Thoracic aorta (tissue), 2 donors: ENCODE data around the gene LARP4. TPM values are rescaled to one million over a fixed set of nuclear protein-coding genes. Genes with fewer than 3 reads are reported as not detected.
"Not testable (repeated sequence)": the region's sequence is repeated elsewhere in the genome, so short reads cannot be mapped to it uniquely, and the experiment has no call there.

ENCODE experiments used
- ATAC-seq: fragments of 150-250 bp; one replicate; pipeline ENCODE4 v1.8.0; 2017; ENCODE audit warnings: low read depth; ENCODE audit not compliant: insufficient number of reproducible peaks, low FRiP score
- DNase-seq: peaks from one replicate; pipeline ENCODE4 v3.0.0-alpha.2; 2020; ENCODE audit warnings: low spot score
- H3K27ac ChIP-seq, 2 donors: fragments of 200-600 bp; sonication (generic); 1 replicate in 1 of 2; 2 replicates in 1 of 2; pipeline ENCODE4 v1.5.1; 2016; ENCODE audit warnings: mild to moderate bottlenecking in 2 of 2, moderate library complexity in 2 of 2
- H3K27me3 ChIP-seq: fragments of 200-600 bp; sonication (generic); replicated peaks from 2 replicates; pipeline ENCODE4 v1.6.0; 2016; ENCODE audit warnings: mild to moderate bottlenecking; ENCODE audit not compliant: insufficient read depth
- H3K36me3 ChIP-seq: fragments of 200-600 bp; sonication (generic); one replicate; pipeline ENCODE4 v1.5.1; 2016
- H3K4me1 ChIP-seq, 2 donors: fragments of 200-600 bp; sonication (generic); 1 replicate in 1 of 2; 2 replicates in 1 of 2; pipeline versions ENCODE4 v1.5.1 to v1.6.0; 2016; ENCODE audit warnings: low read depth in 2 of 2, mild to moderate bottlenecking in 1 of 2; ENCODE audit not compliant: control insufficient read depth in 1 of 2
- H3K4me3 ChIP-seq: fragments of 200-600 bp; sonication (generic); 2 replicates; pipeline ENCODE4 v1.5.1; 2016; ENCODE audit warnings: mild to moderate bottlenecking
- H3K9me3 ChIP-seq: fragments of 200-600 bp; sonication (generic); 2 replicates; pipeline ENCODE4 v1.5.1; 2016
- total RNA-seq, 2 donors: library from RNA; depleted of rRNA; stranded (reverse); fragments of >200 nt; gene quantifications; one replicate each; pipeline versions ENCODE4 v1.1.0 to v1.2.3, GENCODE V29; 2016
- TF ChIP-seq, protein P1 (sequence below): fragments of 200-600 bp; sonication (generic); IDR thresholded peaks from one replicate; pipeline ENCODE4 v1.5.1; 2019; ENCODE audit warnings: antibody characterized with exemption

LARP4 gene
- total RNA-seq, 2 donors from 2014 or later: 13.1 to 73.5 TPM

DNA sequence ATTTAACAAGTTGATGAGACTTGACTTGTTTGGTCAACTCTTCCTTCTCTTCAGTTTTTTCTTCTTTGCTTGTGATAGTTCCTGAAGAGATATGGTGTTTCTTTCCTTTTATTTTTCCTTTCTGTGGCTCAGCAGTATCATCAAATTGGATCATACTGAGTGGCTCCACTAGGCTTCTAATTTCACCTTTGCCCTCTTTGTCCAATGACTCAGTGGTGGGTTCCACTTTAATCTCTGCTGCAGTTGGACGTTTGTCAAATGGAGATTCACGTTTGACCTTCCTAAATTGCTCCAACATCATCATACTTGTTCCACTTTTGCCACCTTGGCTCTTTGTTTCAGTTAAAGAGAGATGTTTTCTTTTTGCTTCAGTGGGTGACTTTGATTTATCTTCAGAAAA, 45.8 kb upstream of the LARP4 start:
- DNase-seq (no peak), ATAC-seq (no peak)
- Histone ChIP-seq H3K27me3 (no peaks in the 10 kb centered on the region), H3K4me1 (peaks cover 3 to 9% of the 10 kb centered on the region in 2 donors), H3K9me3 (no peaks in the 10 kb centered on the region), H3K36me3 (no peaks in the 10 kb centered on the region), H3K27ac (no peak overlapping the region), H3K4me3 (no peak overlapping the region)
- TF ChIP-seq, protein P1, sequence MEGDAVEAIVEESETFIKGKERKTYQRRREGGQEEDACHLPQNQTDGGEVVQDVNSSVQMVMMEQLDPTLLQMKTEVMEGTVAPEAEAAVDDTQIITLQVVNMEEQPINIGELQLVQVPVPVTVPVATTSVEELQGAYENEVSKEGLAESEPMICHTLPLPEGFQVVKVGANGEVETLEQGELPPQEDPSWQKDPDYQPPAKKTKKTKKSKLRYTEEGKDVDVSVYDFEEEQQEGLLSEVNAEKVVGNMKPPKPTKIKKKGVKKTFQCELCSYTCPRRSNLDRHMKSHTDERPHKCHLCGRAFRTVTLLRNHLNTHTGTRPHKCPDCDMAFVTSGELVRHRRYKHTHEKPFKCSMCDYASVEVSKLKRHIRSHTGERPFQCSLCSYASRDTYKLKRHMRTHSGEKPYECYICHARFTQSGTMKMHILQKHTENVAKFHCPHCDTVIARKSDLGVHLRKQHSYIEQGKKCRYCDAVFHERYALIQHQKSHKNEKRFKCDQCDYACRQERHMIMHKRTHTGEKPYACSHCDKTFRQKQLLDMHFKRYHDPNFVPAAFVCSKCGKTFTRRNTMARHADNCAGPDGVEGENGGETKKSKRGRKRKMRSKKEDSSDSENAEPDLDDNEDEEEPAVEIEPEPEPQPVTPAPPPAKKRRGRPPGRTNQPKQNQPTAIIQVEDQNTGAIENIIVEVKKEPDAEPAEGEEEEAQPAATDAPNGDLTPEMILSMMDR: no peak

- ATAC-seq (no peak), DNase-seq (no peak)
- TF ChIP-seq, protein P1: no peak
- Histone ChIP-seq H3K4me3 (no peak overlapping the region), H3K27ac (no peak overlapping the region), H3K27me3 (no peaks in the 10 kb centered on the region), H3K9me3 (no peaks in the 10 kb centered on the region), H3K4me1 (peaks cover 3 to 9% of the 10 kb centered on the region in 2 donors), H3K36me3 (no peaks in the 10 kb centered on the region)
These were observed 45.3 kb upstream of the LARP4 start for GRCh38 chr12:50355365-50355764.

- Histone ChIP-seq H3K36me3 (no peaks in the 10 kb centered on the region), H3K27me3 (no peaks in the 10 kb centered on the region), H3K27ac (no peak overlapping the region), H3K4me1 (no peaks in the 10 kb centered on the region), H3K4me3 (no peak overlapping the region), H3K9me3 (no peaks in the 10 kb centered on the region)
- TF ChIP-seq, protein P1: no peak
- DNase-seq: no peak
- ATAC-seq: no peak
These were observed 38.0 kb upstream of the LARP4 start for GRCh38 chr12:50362671-50363070.

DNA sequence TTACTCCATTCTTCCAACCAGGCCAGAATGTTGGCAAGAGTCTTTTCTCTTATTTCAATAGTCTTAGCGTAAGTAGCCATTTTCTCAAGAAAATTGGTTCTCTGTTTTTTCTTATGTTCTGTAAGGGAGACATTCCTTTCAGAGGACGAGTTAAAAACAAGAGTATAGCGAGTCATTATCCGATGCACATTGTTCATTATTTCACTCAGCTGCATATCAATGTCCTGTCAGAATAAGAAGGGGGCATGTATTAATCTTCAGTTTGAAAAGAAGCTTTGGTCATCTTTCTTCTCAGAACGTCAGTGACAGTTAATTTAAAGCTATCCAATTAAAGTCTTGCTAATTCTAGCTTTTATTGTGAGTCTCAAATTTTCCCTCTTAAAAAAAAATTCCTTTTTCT, 37.5 kb upstream of the LARP4 start:
- Histone ChIP-seq H3K27ac (no peak overlapping the region), H3K4me1 (no peaks in the 10 kb centered on the region), H3K36me3 (no peaks in the 10 kb centered on the region), H3K27me3 (no peaks in the 10 kb centered on the region), H3K4me3 (no peak overlapping the region), H3K9me3 (no peaks in the 10 kb centered on the region)
- DNase-seq (no peak), ATAC-seq (no peak)
- TF ChIP-seq, protein P1: no peak

GRCh38 chr12:50365709-50366406, 34.8 kb upstream of the LARP4 start:
- no peak overlapping the region for H3K4me3 ChIP-seq
- DNase-seq: no peak
- no peaks in the 10 kb centered on the region for H3K4me1 ChIP-seq
- no peak for ATAC-seq
- no peaks in the 10 kb centered on the region for H3K9me3 ChIP-seq
- TF ChIP-seq, protein P1: no peak
- H3K27ac ChIP-seq: no peak overlapping the region
- H3K27me3 ChIP-seq: no peaks in the 10 kb centered on the region
- no peaks in the 10 kb centered on the region for H3K36me3 ChIP-seq

- not testable (repeated sequence) for H3K27me3 ChIP-seq, H3K4me3 ChIP-seq, H3K36me3 ChIP-seq, H3K27ac ChIP-seq, DNase-seq, ATAC-seq, H3K9me3 ChIP-seq, H3K4me1 ChIP-seq
These were observed 30.0 kb upstream of the LARP4 start for GRCh38 chr12:50370672-50371071.
